Kidney (tissue), 14 donors: ENCODE measurements around the gene FDXR. TPM values are rescaled to one million over a fixed set of nuclear protein-coding genes. Genes with fewer than 3 reads are reported as not detected.

Experiments
- DNase-seq, 5 donors: peaks; one replicate each; pipeline ENCODE4 v3.0.0-alpha.2; 2013 to 2020
- FAIRE-seq: peaks from 2 replicates; lab custom pipeline; 2012; peaks lifted over from hg19 to GRCh38; lab: Jason Lieb, UNC
- H3K27ac ChIP-seq, 2 donors: one replicate each; pipeline ENCODE4 v1.7.0; 2013; ENCODE audit warnings: low read depth in 2 of 2, low read length in 2 of 2, inconsistent platforms in 1 of 2
- H3K27me3 ChIP-seq: one replicate; pipeline ENCODE4 v1.7.1; 2013; ENCODE audit warnings: low read length, inconsistent platforms; ENCODE audit not compliant: control insufficient read depth, insufficient read depth
- H3K36me3 ChIP-seq, 3 donors: one replicate each; pipeline versions ENCODE4 v1.7.0 to v1.7.1; 2013; ENCODE audit warnings: low read length in 3 of 3, control low read depth in 1 of 3, inconsistent platforms in 1 of 3; ENCODE audit not compliant: insufficient read depth in 3 of 3, control insufficient read depth in 2 of 3
- H3K4me1 ChIP-seq, 3 donors: one replicate each; pipeline versions ENCODE4 v1.7.0 to v1.7.1; 2013; ENCODE audit warnings: low read length in 3 of 3, inconsistent platforms in 1 of 3, low read depth in 1 of 3; ENCODE audit not compliant: control insufficient read depth in 2 of 3, insufficient read depth in 2 of 3
- H3K4me3 ChIP-seq, 3 donors: one replicate each; pipeline versions ENCODE4 v1.7.0 to v1.8.1; 2013; ENCODE audit warnings: low read length in 3 of 3, control low read depth in 1 of 3, inconsistent platforms in 1 of 3
- H3K9ac ChIP-seq, 3 donors: one replicate each; pipeline versions ENCODE4 v1.7.0 to v1.7.1; 2013; ENCODE audit warnings: low read length in 3 of 3, control low read depth in 1 of 3, inconsistent platforms in 1 of 3
- H3K9me3 ChIP-seq, 3 donors: one replicate each; pipeline versions ENCODE4 v1.7.0 to v1.7.1; 2013; ENCODE audit warnings: low read length in 3 of 3, control low read depth in 1 of 3, inconsistent platforms in 1 of 3; ENCODE audit not compliant: control insufficient read depth in 2 of 3, insufficient read depth in 1 of 3
- intact Hi-C: fragments of 100-400 bp; cut with DNase I; formaldehyde crosslinking; loops from one replicate; pipeline ENCODE4 v1.11.1; 2022
- polyA plus RNA-seq: library from polyadenylated mRNA; stranded (reverse); fragments of 350-450 nt; fragmentation: Illumina TruSeq; extraction: RNeasy Lipid Tissue Mini Kit (QIAGEN cat#74804); gene quantifications from one replicate; pipeline ENCODE4 v1.2.3, GENCODE V29; 2014; ENCODE audit warnings: low read depth, low replicate concordance; ENCODE audit not compliant: insufficient read depth
- total RNA-seq: library from RNA; stranded (reverse); fragmentation: NEBNext Ultra II Directional; extraction: Animal tissue kit (Norgen Biotek cat#: 25700); gene quantifications from one replicate; pipeline ENCODE4 v1.2.1, GENCODE V29; 2021
- TF ChIP-seq, protein P1 (sequence below): IDR thresholded peaks from 3 replicates; pipeline ENCODE4 v1.5.1; 2012; ENCODE audit warnings: mild to moderate bottlenecking, moderate library complexity, borderline replicate concordance; ENCODE audit not compliant: insufficient read depth; ENCODE audit errors: extremely low read depth
- donor health status: control.
- donor health status: control.
- donor health status: control.
- donor health status: control.
- donor health status: control.
- donor health status: DM: yes; HTN: yes; CAD: no.
- donor health status: Normal renal cell carcinoma (clear cell type).

FDXR gene
- total and polyA plus RNA-seq, 2 donors from 2014 or later: 9.0 to 15.2 TPM

DNA sequence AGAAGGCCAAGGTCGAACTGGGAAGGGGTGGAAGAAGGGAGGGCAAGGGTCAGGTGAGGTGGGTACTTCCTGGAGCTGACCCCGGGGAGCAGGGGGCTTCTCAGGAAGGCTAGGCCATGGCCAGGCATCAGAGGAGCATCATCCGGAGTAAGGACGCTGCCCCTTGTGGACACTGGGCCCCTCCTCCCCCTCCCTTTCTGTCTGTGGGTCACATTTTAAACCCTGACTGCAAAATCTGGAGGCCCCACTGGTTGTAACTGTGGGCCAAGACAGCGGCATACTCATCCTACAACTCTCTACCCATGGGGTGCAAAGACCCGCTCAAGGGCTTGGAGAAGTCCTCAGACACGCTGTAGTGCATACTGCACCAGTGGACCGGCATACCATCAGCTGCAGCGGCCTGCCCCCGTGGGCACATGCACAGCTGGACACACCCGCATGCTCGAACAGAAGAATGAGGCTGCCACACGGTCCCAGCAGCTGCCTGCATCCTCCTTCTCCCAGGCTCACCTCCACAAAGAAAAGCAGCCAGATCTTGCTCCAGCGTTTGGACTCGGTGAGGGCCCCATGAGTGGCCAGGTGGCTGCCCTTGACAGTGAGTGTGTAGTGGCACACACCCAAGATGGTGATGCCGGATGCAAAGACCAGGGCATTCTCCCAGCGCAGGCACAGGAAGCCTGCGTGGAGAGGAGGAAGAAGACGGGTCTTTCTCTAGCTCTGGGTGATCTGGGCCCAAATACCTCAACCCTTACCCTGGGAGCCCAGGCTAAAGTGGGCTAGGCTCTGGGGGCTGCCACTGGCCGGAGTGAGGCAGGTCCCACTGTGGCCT is 19.4 kb upstream of the FDXR start:
- Histone ChIP-seq H3K9me3 (no peaks in the 10 kb centered on the region), H3K4me3 (no peak overlapping the region), H3K27me3 (peaks cover 9% of the 10 kb centered on the region), H3K4me1 (no peaks in the 10 kb centered on the region), H3K27ac (no peak overlapping the region), H3K36me3 (no peaks in the 10 kb centered on the region), H3K9ac (no peak overlapping the region)
- intact Hi-C loops: no loop called here
- FAIRE-seq: no peak
- no peak for DNase-seq
- TF ChIP-seq, protein P1, sequence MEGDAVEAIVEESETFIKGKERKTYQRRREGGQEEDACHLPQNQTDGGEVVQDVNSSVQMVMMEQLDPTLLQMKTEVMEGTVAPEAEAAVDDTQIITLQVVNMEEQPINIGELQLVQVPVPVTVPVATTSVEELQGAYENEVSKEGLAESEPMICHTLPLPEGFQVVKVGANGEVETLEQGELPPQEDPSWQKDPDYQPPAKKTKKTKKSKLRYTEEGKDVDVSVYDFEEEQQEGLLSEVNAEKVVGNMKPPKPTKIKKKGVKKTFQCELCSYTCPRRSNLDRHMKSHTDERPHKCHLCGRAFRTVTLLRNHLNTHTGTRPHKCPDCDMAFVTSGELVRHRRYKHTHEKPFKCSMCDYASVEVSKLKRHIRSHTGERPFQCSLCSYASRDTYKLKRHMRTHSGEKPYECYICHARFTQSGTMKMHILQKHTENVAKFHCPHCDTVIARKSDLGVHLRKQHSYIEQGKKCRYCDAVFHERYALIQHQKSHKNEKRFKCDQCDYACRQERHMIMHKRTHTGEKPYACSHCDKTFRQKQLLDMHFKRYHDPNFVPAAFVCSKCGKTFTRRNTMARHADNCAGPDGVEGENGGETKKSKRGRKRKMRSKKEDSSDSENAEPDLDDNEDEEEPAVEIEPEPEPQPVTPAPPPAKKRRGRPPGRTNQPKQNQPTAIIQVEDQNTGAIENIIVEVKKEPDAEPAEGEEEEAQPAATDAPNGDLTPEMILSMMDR: no peak

DNA sequence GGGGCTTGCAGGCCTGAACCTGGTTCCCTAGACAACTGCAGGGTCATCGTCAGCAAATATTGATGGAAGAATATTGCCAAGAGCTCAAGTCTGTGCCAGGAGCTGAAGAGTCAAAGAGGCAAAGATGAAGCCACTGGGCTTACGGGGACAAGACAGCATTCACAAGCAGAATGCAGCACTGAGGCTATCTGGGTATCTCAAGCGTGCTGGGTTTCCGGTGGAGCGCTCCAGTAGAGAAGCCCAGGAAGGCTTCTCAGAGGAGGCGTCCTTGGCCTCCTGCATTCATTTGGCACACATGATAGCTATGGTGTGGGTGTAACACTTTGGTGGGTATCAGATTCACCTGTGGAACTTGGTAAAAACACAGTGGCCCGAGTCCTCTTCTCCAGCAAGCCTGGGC is 17.8 kb upstream of the FDXR start:
- Histone ChIP-seq H3K36me3 (no peaks in the 10 kb centered on the region), H3K4me3 (no peak overlapping the region), H3K27ac (no peak overlapping the region), H3K27me3 (peaks cover 7% of the 10 kb centered on the region), H3K9ac (no peak overlapping the region), H3K9me3 (no peaks in the 10 kb centered on the region), H3K4me1 (no peaks in the 10 kb centered on the region)
- DNase-seq (no peak), FAIRE-seq (no peak)
- intact Hi-C loops: no loop called here
- TF ChIP-seq, protein P1: no peak

DNA sequence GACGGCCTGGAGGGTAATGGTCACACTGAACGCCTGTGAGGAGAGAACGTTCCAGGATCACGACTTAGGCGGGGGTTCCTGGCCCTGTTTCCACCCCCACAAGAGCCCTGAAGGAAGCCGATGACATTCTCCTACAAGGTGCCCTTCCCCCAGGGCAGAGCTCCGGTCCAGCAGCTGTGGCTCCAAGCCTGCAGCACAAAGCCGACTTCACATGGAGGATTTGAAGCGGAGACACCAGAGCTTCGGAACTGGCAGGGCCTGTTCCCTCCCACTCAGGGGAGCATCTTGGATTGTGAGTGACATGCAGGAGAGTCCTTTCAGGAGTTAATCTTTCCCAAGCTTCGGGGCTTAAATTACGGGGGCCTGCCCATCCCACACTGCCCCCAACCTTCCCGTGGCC is 15.7 kb upstream of the FDXR start:
- no peaks in the 10 kb centered on the region for H3K36me3 ChIP-seq
- H3K27ac ChIP-seq: no peak overlapping the region
- no peaks in the 10 kb centered on the region for H3K27me3 ChIP-seq
- no peaks in the 10 kb centered on the region for H3K4me1 ChIP-seq
- no peak overlapping the region for H3K4me3 ChIP-seq
- DNase-seq (peak in 4 of 5 donors; percentile 29 to 75 (median 57)), FAIRE-seq (no peak)
- H3K9me3 ChIP-seq: no peaks in the 10 kb centered on the region
- H3K9ac ChIP-seq: no peak overlapping the region
- intact Hi-C loops: no loop called here
- TF ChIP-seq, protein P1: no peak
